HFF-Myc (cell line): ENCODE measurements around the gene GUK1.

Source experiments
- DNase-seq: peaks from one replicate; pipeline ENCODE4 v3.0.0-alpha.2; 2011; ENCODE audit warnings: low read depth; ENCODE audit errors: extremely low read depth
- H3K4me3 ChIP-seq: replicated peaks from 2 replicates; pipeline ENCODE4 v1.5.1; 2011; ENCODE audit warnings: low read depth, mild to moderate bottlenecking, control low read depth, low read length
- CTCF ChIP-seq: IDR thresholded peaks from 2 replicates; pipeline ENCODE4 v1.5.1; 2012; ENCODE audit warnings: mild to moderate bottlenecking, low read depth, low read length, control low read depth; ENCODE audit errors: missing control alignments

Gene GUK1

GRCh38 chr1:228117335-228117734, 22.7 kb upstream of the GUK1 start:
- TF ChIP-seq CTCF = no peak
- no peak overlapping the region for H3K4me3 ChIP-seq
- no peak for DNase-seq

GRCh38 chr1:228118040-228118439, 22.0 kb upstream of the GUK1 start:
- no peak for TF ChIP-seq CTCF

GRCh38 chr1:228120351-228120750, 19.7 kb upstream of the GUK1 start:
- no peak for TF ChIP-seq CTCF
- H3K4me3 ChIP-seq = no peak overlapping the region
- no peak for DNase-seq

More at GRCh38 chr1:228118040-228118439, 22.0 kb upstream of the GUK1 start:
- H3K4me3 ChIP-seq = no peak overlapping the region
- DNase-seq = no peak

- DNase-seq = no peak
- TF ChIP-seq CTCF = no peak
- H3K4me3 ChIP-seq = no peak overlapping the region
Measured at GRCh38 chr1:228120857-228121489, 19.1 kb upstream of the GUK1 start.

- TF ChIP-seq CTCF = no peak
- no peak overlapping the region for H3K4me3 ChIP-seq
- no peak for DNase-seq
Measured at GRCh38 chr1:228122921-228123441, 17.1 kb upstream of the GUK1 start.

GRCh38 chr1:228123505-228123904, 16.6 kb upstream of the GUK1 start:
- DNase-seq = no peak
- H3K4me3 ChIP-seq = no peak overlapping the region
- TF ChIP-seq CTCF = no peak

- no peak overlapping the region for H3K4me3 ChIP-seq
- no peak for TF ChIP-seq CTCF
- DNase-seq = no peak
Measured at GRCh38 chr1:228125185-228125584, 14.9 kb upstream of the GUK1 start.
